ENCODE results near the gene MRPL52. TPM values are rescaled to one million over a fixed set of nuclear protein-coding genes. Genes with fewer than 3 reads are reported as not detected.
A peak's percentile ranks its signal among the peaks of the same experiment; 100 is the strongest.

Gene MRPL52
- total and polyA plus RNA-seq, 12 donors = 58.3 to 390 (median 111) TPM

GRCh38 chr14:22844221-22845102, 14.8 kb downstream of the MRPL52 start:
- H3K9me3 ChIP-seq (replicated peaks in 1 of 3) = no peaks in the 10 kb centered on the region
- H3K4me1 ChIP-seq (replicated peaks in 1 of 2) = peaks cover 1 to 27% of the 10 kb centered on the region in 2 donors
- DNase-seq = no peak
- no peak overlapping the region for H3K4me3 ChIP-seq
- peak overlapping the region in 1 of 5 donors; percentile 0 for H3K27ac ChIP-seq
- H3K27me3 ChIP-seq = no peaks in the 10 kb centered on the region
- no peak for TF ChIP-seq POLR2A (IDR thresholded peaks at IDR 0.05)
- TF ChIP-seq, protein P1, sequence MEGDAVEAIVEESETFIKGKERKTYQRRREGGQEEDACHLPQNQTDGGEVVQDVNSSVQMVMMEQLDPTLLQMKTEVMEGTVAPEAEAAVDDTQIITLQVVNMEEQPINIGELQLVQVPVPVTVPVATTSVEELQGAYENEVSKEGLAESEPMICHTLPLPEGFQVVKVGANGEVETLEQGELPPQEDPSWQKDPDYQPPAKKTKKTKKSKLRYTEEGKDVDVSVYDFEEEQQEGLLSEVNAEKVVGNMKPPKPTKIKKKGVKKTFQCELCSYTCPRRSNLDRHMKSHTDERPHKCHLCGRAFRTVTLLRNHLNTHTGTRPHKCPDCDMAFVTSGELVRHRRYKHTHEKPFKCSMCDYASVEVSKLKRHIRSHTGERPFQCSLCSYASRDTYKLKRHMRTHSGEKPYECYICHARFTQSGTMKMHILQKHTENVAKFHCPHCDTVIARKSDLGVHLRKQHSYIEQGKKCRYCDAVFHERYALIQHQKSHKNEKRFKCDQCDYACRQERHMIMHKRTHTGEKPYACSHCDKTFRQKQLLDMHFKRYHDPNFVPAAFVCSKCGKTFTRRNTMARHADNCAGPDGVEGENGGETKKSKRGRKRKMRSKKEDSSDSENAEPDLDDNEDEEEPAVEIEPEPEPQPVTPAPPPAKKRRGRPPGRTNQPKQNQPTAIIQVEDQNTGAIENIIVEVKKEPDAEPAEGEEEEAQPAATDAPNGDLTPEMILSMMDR (IDR thresholded peaks at IDR 0.05) = no peak
- peaks cover 0 to 62% of the 10 kb centered on the region in 2 donors for H3K36me3 ChIP-seq (replicated peaks in 1 of 2)
- WGBS, 4 donors = 88 to 92% (median 91%) methylated on average over 15 to 22 of the region's 22 CpGs
- intact Hi-C loops (cut with DNase I) = no loop called here

DNA sequence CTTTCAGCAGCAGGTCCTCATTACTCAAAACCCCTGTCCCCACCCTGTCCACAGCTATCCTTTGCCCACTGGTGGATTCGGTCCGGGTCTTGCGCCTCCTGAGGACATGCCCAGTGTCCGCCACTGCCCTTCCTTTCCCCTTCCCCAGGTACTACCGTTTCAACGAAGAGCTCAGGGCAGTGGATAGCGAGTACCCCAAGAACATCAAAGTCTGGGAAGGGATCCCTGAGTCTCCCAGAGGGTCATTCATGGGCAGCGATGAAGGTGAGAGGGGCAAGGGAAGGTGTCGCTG, 15.4 kb downstream of the MRPL52 start:
- TF ChIP-seq, protein P1 (IDR thresholded peaks at IDR 0.05) = no peak
- TF ChIP-seq POLR2A (IDR thresholded peaks at IDR 0.05) = no peak
- intact Hi-C loops (cut with DNase I) = no loop called here

DNA sequence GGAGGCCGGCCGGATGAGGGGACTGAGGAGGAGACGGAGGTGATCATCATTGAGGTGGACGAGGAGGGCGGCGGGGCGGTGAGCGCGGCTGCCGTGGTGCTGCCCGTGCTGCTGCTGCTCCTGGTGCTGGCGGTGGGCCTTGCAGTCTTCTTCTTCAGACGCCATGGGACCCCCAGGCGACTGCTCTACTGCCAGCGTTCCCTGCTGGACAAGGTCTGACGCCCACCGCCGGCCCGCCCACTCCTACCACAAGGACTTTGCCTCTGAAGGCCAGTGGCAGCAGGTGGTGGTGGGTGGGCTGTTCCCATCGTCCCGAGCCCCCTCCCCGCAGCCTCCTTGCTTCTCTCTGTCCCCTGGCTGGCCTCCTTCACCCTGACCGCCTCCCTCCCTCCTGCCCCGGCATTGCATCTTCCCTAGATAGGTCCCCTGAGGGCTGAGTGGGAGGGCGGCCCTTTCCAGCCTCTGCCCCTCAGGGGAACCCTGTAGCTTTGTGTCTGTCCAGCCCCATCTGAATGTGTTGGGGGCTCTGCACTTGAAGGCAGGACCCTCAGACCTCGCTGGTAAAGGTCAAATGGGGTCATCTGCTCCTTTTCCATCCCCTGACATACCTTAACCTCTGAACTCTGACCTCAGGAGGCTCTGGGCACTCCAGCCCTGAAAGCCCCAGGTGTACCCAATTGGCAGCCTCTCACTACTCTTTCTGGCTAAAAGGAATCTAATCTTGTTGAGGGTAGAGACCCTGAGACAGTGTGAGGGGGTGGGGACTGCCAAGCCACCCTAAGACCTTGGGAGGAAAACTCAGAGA, 16.3 kb downstream of the MRPL52 start:
- Histone ChIP-seq H3K27me3 (no peaks in the 10 kb centered on the region), H3K4me3 (no peak overlapping the region), H3K4me1 (replicated peaks in 1 of 2) (peaks cover under 1 to 35% of the 10 kb centered on the region in 2 donors), H3K27ac (peak overlapping the region in 1 of 5 donors; percentile 36), H3K9me3 (replicated peaks in 1 of 3) (no peaks in the 10 kb centered on the region), H3K36me3 (replicated peaks in 1 of 2) (peaks cover 0 to 59% of the 10 kb centered on the region in 2 donors)
- DNase-seq = no peak
- 87 to 91% (median 89%) methylated on average over 24 to 26 of the region's 26 CpGs for WGBS, 4 donors
- intact Hi-C loops (cut with DNase I) = no loop called here
- TF ChIP-seq, protein P1 (IDR thresholded peaks at IDR 0.05) = no peak
- no peak for TF ChIP-seq POLR2A (IDR thresholded peaks at IDR 0.05)

More for the DNA sequence above, 15.4 kb downstream of the MRPL52 start:
- Histone ChIP-seq H3K9me3 (replicated peaks in 1 of 3) (no peaks in the 10 kb centered on the region), H3K4me1 (replicated peaks in 1 of 2) (peaks cover 0 to 31% of the 10 kb centered on the region in 2 donors), H3K36me3 (replicated peaks in 1 of 2) (peaks cover 0 to 62% of the 10 kb centered on the region in 2 donors), H3K27me3 (no peaks in the 10 kb centered on the region), H3K4me3 (no peak overlapping the region), H3K27ac (no peak overlapping the region)
- DNase-seq = no peak
- WGBS, 4 donors = 88 to 95% (median 90%) methylated on average over 9 of the region's 9 CpGs

GRCh38 chr14:22846811-22847307, 17.2 kb downstream of the MRPL52 start:
- peak overlapping the region in 2 of 5 donors; percentile 26 to 36 for H3K27ac ChIP-seq
- H3K36me3 ChIP-seq (replicated peaks in 1 of 2) = peaks cover 0 to 50% of the 10 kb centered on the region in 2 donors
- H3K4me3 ChIP-seq = no peak overlapping the region
- H3K27me3 ChIP-seq = no peaks in the 10 kb centered on the region
- WGBS, 4 donors = 68 to 84% (median 78%) methylated on average over 10 to 11 of the region's 11 CpGs
- TF ChIP-seq POLR2A (IDR thresholded peaks at IDR 0.05) = no peak
- TF ChIP-seq, protein P1 (IDR thresholded peaks at IDR 0.05) = no peak
- no peak for DNase-seq
- peaks cover 5 to 43% of the 10 kb centered on the region in 2 donors for H3K4me1 ChIP-seq (replicated peaks in 1 of 2)
- intact Hi-C loops (cut with DNase I) = no loop called here
- no peaks in the 10 kb centered on the region for H3K9me3 ChIP-seq (replicated peaks in 1 of 3)

Data from adrenal gland (tissue), 12 donors.